AG04450 (cell line): ENCODE results near the gene PITPNB. TPM values are rescaled to one million over a fixed set of nuclear protein-coding genes. Genes with fewer than 3 reads are reported as not detected.

Experiments
- CTCF ChIA-PET: fragments of 300-600, 350-600 bp; formaldehyde crosslinking; extraction: SDS; loops from one replicate; lab custom pipeline; 2022; ENCODE audit warnings: antibody characterized with exemption, inconsistent platforms; lab: Charles Lee
- POLR2A ChIA-PET: fragments of 350-600 bp; formaldehyde crosslinking; extraction: SDS; loops from one replicate; lab custom pipeline; 2021; ENCODE audit warnings: antibody characterized with exemption, inconsistent platforms; lab: Yijun Ruan, JAX
- DNase-seq: peaks from one replicate; pipeline ENCODE4 v3.0.0-alpha.2; 2011; ENCODE audit warnings: low read depth, low spot score
- H3K27ac ChIP-seq: one replicate; pipeline ENCODE4 v1.5.1; 2012; ENCODE audit warnings: low read depth, low read length, control low read depth
- H3K27me3 ChIP-seq: one replicate; pipeline ENCODE4 v1.6.0; 2012; ENCODE audit warnings: low read length; ENCODE audit not compliant: control insufficient read depth, insufficient read depth
- H3K4me3 ChIP-seq: 2 replicates; pipeline ENCODE4 v1.5.1; 2011; ENCODE audit warnings: mild to moderate bottlenecking, low read depth, low read length, control low read depth
- H3K9me3 ChIP-seq: 2 replicates; pipeline ENCODE4 v1.5.1; 2012; ENCODE audit warnings: low read length; ENCODE audit not compliant: control insufficient read depth, insufficient read depth
- polyA plus RNA-seq: library from polyadenylated mRNA; depleted of rRNA; stranded (reverse); fragments of >200 nt; gene quantifications from 2 replicates; pipeline ENCODE4 v1.2.3, GENCODE V29; 2011
- TF ChIP-seq, protein P1 (sequence below): IDR thresholded peaks from 2 replicates; pipeline ENCODE4 v1.5.1; 2011; ENCODE audit warnings: low read depth, low read length, control low read depth, inconsistent platforms

PITPNB gene
- polyA plus RNA-seq, 1 experiment = 119 TPM

DNA sequence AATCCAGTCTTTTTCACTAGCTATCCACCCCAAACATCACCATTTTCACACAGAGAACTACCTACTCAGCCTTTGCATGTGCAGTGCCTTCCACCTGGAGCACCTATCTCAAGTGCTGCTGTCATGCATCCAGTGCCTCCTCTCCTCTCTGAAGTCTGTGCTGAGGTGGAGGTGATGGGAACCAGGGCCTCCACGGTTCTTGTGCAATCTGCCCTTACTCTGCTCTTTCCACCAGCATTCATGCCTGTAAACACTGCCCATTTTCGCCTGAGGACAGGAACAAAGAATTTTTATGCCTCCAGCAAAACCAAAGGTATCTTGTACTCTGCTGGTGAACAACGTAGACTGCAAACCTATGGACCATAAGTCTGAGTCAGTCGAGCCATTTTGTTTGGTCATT is 27.0 kb downstream of the PITPNB start:
- TF ChIP-seq, protein P1, sequence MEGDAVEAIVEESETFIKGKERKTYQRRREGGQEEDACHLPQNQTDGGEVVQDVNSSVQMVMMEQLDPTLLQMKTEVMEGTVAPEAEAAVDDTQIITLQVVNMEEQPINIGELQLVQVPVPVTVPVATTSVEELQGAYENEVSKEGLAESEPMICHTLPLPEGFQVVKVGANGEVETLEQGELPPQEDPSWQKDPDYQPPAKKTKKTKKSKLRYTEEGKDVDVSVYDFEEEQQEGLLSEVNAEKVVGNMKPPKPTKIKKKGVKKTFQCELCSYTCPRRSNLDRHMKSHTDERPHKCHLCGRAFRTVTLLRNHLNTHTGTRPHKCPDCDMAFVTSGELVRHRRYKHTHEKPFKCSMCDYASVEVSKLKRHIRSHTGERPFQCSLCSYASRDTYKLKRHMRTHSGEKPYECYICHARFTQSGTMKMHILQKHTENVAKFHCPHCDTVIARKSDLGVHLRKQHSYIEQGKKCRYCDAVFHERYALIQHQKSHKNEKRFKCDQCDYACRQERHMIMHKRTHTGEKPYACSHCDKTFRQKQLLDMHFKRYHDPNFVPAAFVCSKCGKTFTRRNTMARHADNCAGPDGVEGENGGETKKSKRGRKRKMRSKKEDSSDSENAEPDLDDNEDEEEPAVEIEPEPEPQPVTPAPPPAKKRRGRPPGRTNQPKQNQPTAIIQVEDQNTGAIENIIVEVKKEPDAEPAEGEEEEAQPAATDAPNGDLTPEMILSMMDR = no peak
- Histone ChIP-seq H3K27ac (no peak overlapping the region), H3K9me3 (no peaks in the 10 kb centered on the region), H3K27me3 (no peaks in the 10 kb centered on the region), H3K4me3 (no peak overlapping the region)
- POLR2A ChIA-PET = no interaction called here
- CTCF ChIA-PET = interaction anchor here (1.1 kb wide), 1 partner anchor 14 kb away, joined by 4 read pairs; no protein-coding TSS in a partner anchor
- DNase-seq = no peak

DNA sequence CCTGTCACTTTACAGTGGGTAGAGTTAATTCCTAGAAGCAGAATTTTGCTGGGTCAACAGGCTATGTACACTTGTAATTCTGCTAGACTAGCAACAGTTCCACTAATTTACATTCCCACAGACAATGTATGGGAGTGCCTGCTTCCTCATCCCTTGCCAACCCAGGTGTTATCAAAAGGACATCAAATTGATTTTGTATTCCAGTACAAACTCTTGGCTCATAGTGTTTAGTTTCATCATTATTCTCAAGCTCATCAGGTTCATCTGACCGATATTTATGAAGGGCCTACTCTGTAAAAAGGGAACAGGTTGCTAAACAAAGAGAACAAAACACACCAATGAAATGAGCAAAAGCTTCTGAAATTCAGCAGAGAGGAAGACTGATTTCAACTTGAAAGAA is 30.7 kb downstream of the PITPNB start:
- ChIA-PET CTCF (interaction anchor here (1.1 to 3.3 kb wide), 2 partner anchors 8 to 13 kb away, joined by 4 to 13 read pairs; no protein-coding TSS in a partner anchor), POLR2A (interaction anchor here (0.6 kb wide), 1 partner anchor 17 kb away, joined by 7 read pairs; no protein-coding TSS in a partner anchor)

DNA sequence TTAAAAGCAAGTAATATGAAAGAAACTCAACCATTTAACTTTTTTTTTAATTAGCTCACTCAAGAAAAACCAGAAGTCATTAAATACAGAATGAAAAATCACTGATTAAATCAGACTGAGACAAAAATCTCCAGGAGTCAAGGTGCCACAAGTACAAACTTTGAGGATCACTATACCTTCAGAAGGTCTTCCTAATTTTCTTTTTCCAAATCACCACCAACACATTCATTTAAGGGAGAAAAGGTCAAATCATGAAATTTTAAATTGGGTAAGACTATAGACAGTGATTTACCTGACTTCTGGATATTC is 32.3 kb downstream of the PITPNB start:
- ChIA-PET CTCF (interaction anchor here (0.7 to 3.3 kb wide), 21 partner anchors 8 to 125 kb away, joined by 3 to 17 read pairs (median 4); no protein-coding TSS in a partner anchor), POLR2A (interaction anchor here (1.7 to 3.2 kb wide), 2 partner anchors 33 to 101 kb away, joined by 7 to 17 read pairs; partner anchors contain the start of gene PITPNB)
- no peak overlapping the region for H3K4me3 ChIP-seq
- H3K27ac ChIP-seq = peak overlapping the region; percentile 63
- TF ChIP-seq, protein P1 = no peak
- DNase-seq = no peak
- no peaks in the 10 kb centered on the region for H3K9me3 ChIP-seq
- no peaks in the 10 kb centered on the region for H3K27me3 ChIP-seq

More for the DNA sequence above, 30.7 kb downstream of the PITPNB start:
- TF ChIP-seq, protein P1 = no peak
- H3K27me3 ChIP-seq = no peaks in the 10 kb centered on the region
- DNase-seq = no peak
- no peak overlapping the region for H3K4me3 ChIP-seq
- H3K27ac ChIP-seq = no peak overlapping the region
- no peaks in the 10 kb centered on the region for H3K9me3 ChIP-seq

DNA sequence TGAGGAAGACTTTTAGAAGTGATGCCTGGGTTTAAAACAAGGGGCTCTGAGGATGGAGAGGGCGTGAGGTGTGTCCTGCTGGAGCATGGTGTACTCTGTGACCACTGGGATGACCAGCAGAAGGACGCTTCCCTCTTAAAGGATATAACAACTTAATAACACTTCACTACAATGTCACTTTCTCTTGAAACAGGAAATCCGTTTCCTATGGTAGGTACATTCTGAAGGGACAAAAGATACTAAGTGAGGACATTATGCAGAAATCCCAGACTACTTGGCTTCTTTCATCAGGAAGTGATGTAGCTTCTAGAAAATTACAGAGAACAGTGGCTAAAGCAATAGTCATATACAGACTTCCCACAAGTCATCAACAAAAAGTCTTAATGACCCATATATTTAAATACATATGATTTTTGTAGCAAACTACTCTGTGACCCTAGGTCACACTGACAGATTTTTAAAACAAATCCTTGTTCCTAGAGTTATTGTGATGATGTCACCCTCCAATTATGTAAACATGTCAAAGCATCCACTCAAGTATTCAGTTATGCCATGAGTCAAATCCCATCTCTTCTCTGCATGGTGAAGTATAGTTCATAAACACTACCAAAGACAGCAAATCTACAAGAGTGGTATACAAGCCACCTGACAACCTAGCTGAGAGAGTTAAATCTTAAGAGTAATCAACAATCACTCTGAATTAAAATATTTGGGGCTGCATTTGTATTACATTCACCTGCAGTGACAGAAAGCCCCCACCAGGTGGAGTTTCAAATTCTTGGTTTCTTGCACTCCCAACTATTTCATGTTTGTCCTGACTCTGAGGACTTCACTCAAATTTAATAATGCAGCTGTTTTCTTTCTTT is 32.8 kb downstream of the PITPNB start:
- no peaks in the 10 kb centered on the region for H3K27me3 ChIP-seq
- no peak overlapping the region for H3K4me3 ChIP-seq
- ChIA-PET CTCF (interaction anchor here (0.6 to 3.3 kb wide), 26 partner anchors 8 to 544 kb away, joined by 3 to 17 read pairs (median 4); no protein-coding TSS in a partner anchor), POLR2A (interaction anchor here (1.7 to 3.2 kb wide), 2 partner anchors 34 to 101 kb away, joined by 7 to 17 read pairs; partner anchors contain the start of gene PITPNB)
- TF ChIP-seq, protein P1 = peak; percentile 82
- no peaks in the 10 kb centered on the region for H3K9me3 ChIP-seq
- H3K27ac ChIP-seq = peak overlapping the region; percentile 92
- peak; percentile 91 for DNase-seq
